IMR-90 (cell line): Measurements from ENCODE around the gene CBL. TPM values are rescaled to one million over a fixed set of nuclear protein-coding genes. Genes with fewer than 3 reads are reported as not detected.

ENCODE experiments used
- ATAC-seq: fragments of 200-7000 bp; cut with Tn5 transposase; 2 replicates; pipeline ENCODE4 v1.9.1; 2020; ENCODE audit warnings: low read depth, mild to moderate bottlenecking, moderate library complexity
- BruUV-seq: library from RNA; stranded (reverse); fragments of 400-500 nt; replicated peaks from 2 replicates; lab custom pipeline; 2021; lab: Mats Ljungman, UMichigan
- CTCF ChIA-PET: fragments of 300-600 bp; formaldehyde crosslinking; extraction: SDS; loops from one replicate; lab custom pipeline; 2021; ENCODE audit warnings: antibody characterized with exemption; lab: Yijun Ruan, JAX
- POLR2A ChIA-PET: fragments of 300-600 bp; sonication (Branson Sonifier 250); formaldehyde crosslinking; loops from one replicate; lab custom pipeline; 2022; ENCODE audit warnings: antibody characterized with exemption; ENCODE audit not compliant: unreplicated experiment; lab: Charles Lee
- DNase-seq: peaks from one replicate; pipeline ENCODE4 v3.0.0; 2013
- H2AFZ ChIP-seq: replicated peaks from 2 replicates; pipeline ENCODE3; 2013; ENCODE audit warnings: low read length, mild to moderate bottlenecking; ENCODE audit not compliant: poor library complexity
- H2AK5ac ChIP-seq: 2 replicates; pipeline ENCODE4 v1.6.1; 2013; ENCODE audit warnings: low read depth, low read length, inconsistent platforms
- H2AK9ac ChIP-seq: replicated peaks from 2 replicates; pipeline ENCODE3; 2013; ENCODE audit warnings: mild to moderate bottlenecking, low read depth, low read length, moderate library complexity; ENCODE audit not compliant: poor library complexity
- H2BK120ac ChIP-seq: 2 replicates; pipeline ENCODE4 v1.6.1; 2013; ENCODE audit warnings: low read depth, low read length, inconsistent platforms
- H2BK15ac ChIP-seq: 3 replicates; pipeline ENCODE4 v1.6.1; 2013; ENCODE audit warnings: low read depth, low read length, inconsistent platforms
- H2BK20ac ChIP-seq: 2 replicates; pipeline ENCODE4 v1.6.1; 2013; ENCODE audit warnings: low read depth, mild to moderate bottlenecking, inconsistent platforms, low read length, moderate library complexity
- H2BK5ac ChIP-seq: 2 replicates; pipeline ENCODE4 v1.6.1; 2013; ENCODE audit warnings: mild to moderate bottlenecking, low read depth, low read length, inconsistent platforms; ENCODE audit not compliant: poor library complexity, severe bottlenecking
- H3K14ac ChIP-seq: replicated peaks from 2 replicates; pipeline ENCODE4 v1.6.1; 2013; ENCODE audit warnings: low read depth, low read length, inconsistent platforms
- H3K18ac ChIP-seq: 2 replicates; pipeline ENCODE4 v1.6.1; 2013; ENCODE audit warnings: low read depth, low read length, control low read depth
- H3K23ac ChIP-seq: 2 replicates; pipeline ENCODE4 v1.6.1; 2013; ENCODE audit warnings: low read depth, low read length, inconsistent platforms
- H3K27ac ChIP-seq: 2 replicates; pipeline ENCODE4 v1.5.1; 2013; ENCODE audit warnings: mild to moderate bottlenecking, control low read depth, low read length; ENCODE audit not compliant: insufficient read depth
- H3K27me3 ChIP-seq: 2 replicates; pipeline ENCODE4 v1.6.1; 2013; ENCODE audit warnings: low read length; ENCODE audit not compliant: control insufficient read depth, insufficient read depth
- H3K36me3 ChIP-seq: 2 replicates; pipeline ENCODE4 v1.6.1; 2013; ENCODE audit warnings: low read length, mixed read lengths; ENCODE audit not compliant: control insufficient read depth, insufficient read depth
- H3K4ac ChIP-seq: 2 replicates; pipeline ENCODE4 v1.6.1; 2013; ENCODE audit warnings: low read depth, low read length, inconsistent platforms
- H3K4me1 ChIP-seq: 2 replicates; pipeline ENCODE4 v1.6.1; 2013; ENCODE audit warnings: low read length, mixed read lengths; ENCODE audit not compliant: control insufficient read depth, insufficient read depth
- H3K4me2 ChIP-seq: 2 replicates; pipeline ENCODE4 v1.6.1; 2013; ENCODE audit warnings: low read depth, mild to moderate bottlenecking, control low read depth, low read length, moderate library complexity
- H3K4me3 ChIP-seq: 2 replicates; pipeline ENCODE4 v1.5.1; 2013; ENCODE audit warnings: low read depth, mild to moderate bottlenecking, control low read depth, low read length, moderate library complexity; ENCODE audit not compliant: insufficient read depth
- H3K56ac ChIP-seq: 2 replicates; pipeline ENCODE4 v1.6.1; 2013; ENCODE audit warnings: low read length, inconsistent platforms; ENCODE audit not compliant: insufficient read depth; ENCODE audit errors: extremely low read depth
- H3K79me1 ChIP-seq, 2 experiments: 2 replicates each; pipeline ENCODE4 v1.6.1; 2013; ENCODE audit warnings: low read length in 2 of 2, inconsistent platforms in 1 of 2, low read depth in 1 of 2
- H3K9ac ChIP-seq: 2 replicates; pipeline ENCODE4 v1.6.1; 2013; ENCODE audit warnings: low read depth, low read length, control low read depth
- H3K9me1 ChIP-seq: 2 replicates; pipeline ENCODE4 v1.6.1; 2013; ENCODE audit warnings: low read length, inconsistent platforms; ENCODE audit not compliant: insufficient read depth
- H3K9me3 ChIP-seq: 2 replicates; pipeline ENCODE4 v1.6.1; 2013; ENCODE audit warnings: low read length; ENCODE audit not compliant: control insufficient read depth, insufficient read depth
- H4K20me1 ChIP-seq: 2 replicates; pipeline ENCODE4 v1.6.1; 2013; ENCODE audit warnings: low read length, inconsistent platforms; ENCODE audit not compliant: insufficient read depth
- H4K5ac ChIP-seq: 2 replicates; pipeline ENCODE4 v1.6.1; 2013; ENCODE audit warnings: mild to moderate bottlenecking, low read depth, low read length, control low read depth
- H4K8ac ChIP-seq, 2 experiments: 2 replicates each; pipeline ENCODE4 v1.6.1; 2013; ENCODE audit warnings: low read depth in 2 of 2, low read length in 2 of 2, control low read depth in 1 of 2, inconsistent platforms in 1 of 2
- H4K91ac ChIP-seq: 2 replicates; pipeline ENCODE4 v1.6.1; 2013; ENCODE audit warnings: low read depth, low read length, inconsistent platforms; ENCODE audit not compliant: insufficient read depth
- BHLHE40 ChIP-seq: fragments of 150-350 bp; IDR thresholded peaks from 2 replicates; pipeline ENCODE4 v1.6.1; 2016; ENCODE audit warnings: mild to moderate bottlenecking, low read depth, low read length
- CEBPB ChIP-seq: IDR thresholded peaks from 2 replicates; pipeline ENCODE4 v1.6.1; 2012; ENCODE audit warnings: low read depth, low read length, improper control_type of control experiment
- CHD1 ChIP-seq: IDR thresholded peaks from 2 replicates; pipeline ENCODE4 v1.6.1; 2012; ENCODE audit warnings: low read depth, low read length, improper control_type of control experiment
- FOS ChIP-seq: fragments of 150-350 bp; IDR thresholded peaks from 2 replicates; pipeline ENCODE4 v1.6.1; 2016; ENCODE audit warnings: low read depth, low read length
- MXI1 ChIP-seq: IDR thresholded peaks from 2 replicates; pipeline ENCODE4 v1.6.1; 2012; ENCODE audit warnings: low read depth, mild to moderate bottlenecking, low read length, moderate library complexity, borderline replicate concordance
- RCOR1 ChIP-seq: IDR thresholded peaks from 2 replicates; pipeline ENCODE4 v1.6.1; 2012; ENCODE audit warnings: mild to moderate bottlenecking, low read length, improper control_type of control experiment; ENCODE audit not compliant: insufficient replicate concordance
- WGBS, 2 experiments: methylation state at CpG; one replicate each; pipeline versions ENCODE4 v1.1.5 to v1.1.7; 2013; ENCODE audit warnings: missing lambda C conversion rate in 2 of 2; ENCODE audit not compliant: insufficient read length in 1 of 2; ENCODE audit errors: extremely low coverage in 2 of 2; 5-methylcytosine and 5-hydroxymethylcytosine counted together
- dilution Hi-C: fragments of 300-500 bp; cut with HindIII; formaldehyde crosslinking; loops from one replicate; pipeline ENCODE4 v1.14.3; 2018; ENCODE audit warnings: low sequenced_read_pairs; ENCODE audit not compliant: unreplicated experiment
- in situ Hi-C: fragments of 300-500 bp; cut with MboI; formaldehyde crosslinking; loops from 3 replicates; pipeline ENCODE4 v1.14.3; 2019; ENCODE audit warnings: low sequenced_read_pairs, inconsistent platforms, mixed read lengths
- intact Hi-C: fragments of 100-400 bp; cut with micrococcal nuclease; formaldehyde crosslinking; loops from 2 replicates; pipeline ENCODE4 v1.10.0; 2022
- polyA plus RNA-seq, 3 experiments: library from polyadenylated mRNA; depleted of rRNA; stranded (reverse); fragments of >200 nt; gene quantifications; 2 replicates each; pipeline ENCODE4 v1.2.3, GENCODE V29; 2012; ENCODE audit warnings: low replicate concordance in 1 of 3
- total RNA-seq: library from RNA; depleted of rRNA; stranded (reverse); fragments of >200 nt; gene quantifications from 2 replicates; pipeline ENCODE4 v1.2.3, GENCODE V29; 2012
- TF ChIP-seq, protein P1 (sequence below): fragments of 150-350 bp; IDR thresholded peaks from 2 replicates; pipeline ENCODE4 v1.6.1; 2016; ENCODE audit warnings: low read depth, mild to moderate bottlenecking, low read length, moderate library complexity, borderline replicate concordance
- TF ChIP-seq, protein P2 (sequence below): conservative IDR thresholded peaks from 2 replicates; pipeline ENCODE4 v1.5.1; 2012; ENCODE audit warnings: mild to moderate bottlenecking, low read depth, low read length, improper control_type of control experiment

The CBL gene
- total and polyA plus RNA-seq, 2 of the 4 experiments (the other 2 are of a cell fraction) = 6.1 to 11.8 TPM

DNA sequence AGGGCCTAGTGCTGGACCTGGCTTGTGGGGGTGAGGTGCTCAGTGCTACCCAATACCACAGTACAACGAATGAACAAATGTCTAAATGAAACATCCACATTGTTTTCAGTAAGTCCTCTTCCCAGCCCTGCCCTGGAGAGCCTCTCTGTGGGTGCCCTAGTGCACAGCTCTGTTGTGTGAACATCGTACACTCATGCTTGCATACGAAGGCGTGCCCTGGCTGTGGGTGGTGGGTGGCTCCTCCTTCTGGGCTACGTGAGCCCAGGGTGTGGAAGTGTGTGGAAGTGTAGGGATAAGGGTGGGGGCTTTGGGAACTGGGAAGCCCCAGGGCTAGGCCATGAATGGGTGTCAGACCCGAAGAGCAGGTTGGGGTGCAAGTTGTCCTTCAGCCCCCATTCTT, 38.2 kb upstream of the CBL start:
- Histone ChIP-seq H3K4me2 (no peak overlapping the region), H3K9me3 (no peaks in the 10 kb centered on the region), H3K9me1 (peaks cover 5% of the 10 kb centered on the region; the same call in 1 of the 2 replicates), H4K91ac (no peak overlapping the region; the same call in 1 of the 2 replicates), H2AK5ac (peak overlapping the region; percentile 88), H3K4me3 (no peak overlapping the region), H2AK9ac (peak overlapping the region; percentile 90), H3K4ac (peak overlapping the region; percentile 99; the same call in 1 of the 2 replicates), H2BK5ac (no peak overlapping the region), H2BK15ac (no peak overlapping the region), H3K9ac (no peak overlapping the region), H3K56ac (no peak overlapping the region), H3K27me3 (peaks cover 3% of the 10 kb centered on the region; the same call in 1 of the 2 replicates), H4K20me1 (no peaks in the 10 kb centered on the region), H2BK20ac (no peak overlapping the region), H3K36me3 (no peaks in the 10 kb centered on the region), H4K8ac (no peak overlapping the region; a peak in 1 of 4 replicates), H3K23ac (no peak overlapping the region), H4K5ac (no peak overlapping the region), H3K14ac (no peak overlapping the region), H3K4me1 (peaks cover 6% of the 10 kb centered on the region), H3K79me1 (peaks cover 3 to 12% of the 10 kb centered on the region in 2 experiments; a peak in 3 of 4 replicates), H3K18ac (no peak overlapping the region), H3K27ac (no peak overlapping the region), H2BK120ac (no peak overlapping the region), H2AFZ (peak overlapping the region; percentile 100)
- DNase-seq (no peak), ATAC-seq (no peak)
- POLR2A ChIA-PET = no interaction called here
- no TSS peak for BruUV-seq
- TF ChIP-seq FOS (no peak), MXI1 (no peak), CEBPB (no peak), BHLHE40 (no peak), RCOR1 (no peak), CHD1 (no peak)
- TF ChIP-seq, protein P1, sequence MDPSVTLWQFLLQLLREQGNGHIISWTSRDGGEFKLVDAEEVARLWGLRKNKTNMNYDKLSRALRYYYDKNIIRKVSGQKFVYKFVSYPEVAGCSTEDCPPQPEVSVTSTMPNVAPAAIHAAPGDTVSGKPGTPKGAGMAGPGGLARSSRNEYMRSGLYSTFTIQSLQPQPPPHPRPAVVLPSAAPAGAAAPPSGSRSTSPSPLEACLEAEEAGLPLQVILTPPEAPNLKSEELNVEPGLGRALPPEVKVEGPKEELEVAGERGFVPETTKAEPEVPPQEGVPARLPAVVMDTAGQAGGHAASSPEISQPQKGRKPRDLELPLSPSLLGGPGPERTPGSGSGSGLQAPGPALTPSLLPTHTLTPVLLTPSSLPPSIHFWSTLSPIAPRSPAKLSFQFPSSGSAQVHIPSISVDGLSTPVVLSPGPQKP = no peak
- TF ChIP-seq, protein P2, sequence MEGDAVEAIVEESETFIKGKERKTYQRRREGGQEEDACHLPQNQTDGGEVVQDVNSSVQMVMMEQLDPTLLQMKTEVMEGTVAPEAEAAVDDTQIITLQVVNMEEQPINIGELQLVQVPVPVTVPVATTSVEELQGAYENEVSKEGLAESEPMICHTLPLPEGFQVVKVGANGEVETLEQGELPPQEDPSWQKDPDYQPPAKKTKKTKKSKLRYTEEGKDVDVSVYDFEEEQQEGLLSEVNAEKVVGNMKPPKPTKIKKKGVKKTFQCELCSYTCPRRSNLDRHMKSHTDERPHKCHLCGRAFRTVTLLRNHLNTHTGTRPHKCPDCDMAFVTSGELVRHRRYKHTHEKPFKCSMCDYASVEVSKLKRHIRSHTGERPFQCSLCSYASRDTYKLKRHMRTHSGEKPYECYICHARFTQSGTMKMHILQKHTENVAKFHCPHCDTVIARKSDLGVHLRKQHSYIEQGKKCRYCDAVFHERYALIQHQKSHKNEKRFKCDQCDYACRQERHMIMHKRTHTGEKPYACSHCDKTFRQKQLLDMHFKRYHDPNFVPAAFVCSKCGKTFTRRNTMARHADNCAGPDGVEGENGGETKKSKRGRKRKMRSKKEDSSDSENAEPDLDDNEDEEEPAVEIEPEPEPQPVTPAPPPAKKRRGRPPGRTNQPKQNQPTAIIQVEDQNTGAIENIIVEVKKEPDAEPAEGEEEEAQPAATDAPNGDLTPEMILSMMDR = no peak
- intact Hi-C loops = loop anchor here (2.0 kb wide), 1 partner anchor 29 kb away; no protein-coding TSS in a partner anchor
- dilution Hi-C loops = no loop called here
- in situ Hi-C loops = no loop called here
- 83% methylated on average over 1 of the region's 6 CpGs; no CpG with 5 or more reads in 1 of the 2 experiments for WGBS, 2 experiments
- CTCF ChIA-PET = no interaction called here
